Right ventricle myocardium inferior (tissue), 1 donor: ENCODE results near the gene PPFIA4. TPM values are rescaled to one million over a fixed set of nuclear protein-coding genes. Genes with fewer than 3 reads are reported as not detected.

Experiments used
- ATAC-seq: fragments of 200-7000 bp; cut with Tn5 transposase; one replicate; pipeline ENCODE4 v1.9.1; 2020; ENCODE audit warnings: mild to moderate bottlenecking, moderate library complexity
- DNase-seq: peaks from one replicate; pipeline ENCODE4 v3.0.0; 2021; ENCODE audit errors: missing footprints
- intact Hi-C: fragments of 100-400 bp; cut with DNase I; formaldehyde crosslinking; loops from one replicate; pipeline ENCODE4 v1.11.0; 2022
- total RNA-seq: library from RNA; stranded (reverse); fragmentation: NEBNext Ultra II Directional; extraction: Animal tissue kit (Norgen Biotek cat#: 25700); gene quantifications from one replicate; pipeline ENCODE4 v1.2.1, GENCODE V29; 2021
- donor health status: DM: no; HTN: yes; CAD: no; lungs with severe emphysema.

PPFIA4 gene
- total RNA-seq, 1 donor from 2014 or later: 22.2 TPM

DNA sequence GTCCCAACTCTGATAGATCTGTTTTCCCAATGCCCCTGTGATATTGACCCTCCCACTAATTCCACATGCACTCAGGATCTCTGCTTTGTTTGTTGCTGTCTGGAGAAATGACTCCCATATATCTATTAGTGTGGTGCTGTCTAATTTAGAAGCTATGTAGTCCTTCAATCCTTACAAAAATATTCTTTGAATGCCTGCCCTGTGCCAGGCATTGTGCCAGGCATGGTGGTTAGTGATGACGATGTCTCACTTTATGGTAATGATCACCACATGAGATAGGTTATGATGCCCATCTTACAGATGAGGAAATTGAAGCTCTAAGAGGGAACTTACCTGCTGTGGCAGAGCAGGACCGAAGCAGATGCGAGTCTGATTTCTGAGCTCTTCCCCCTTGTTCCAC is 46.6 kb downstream of the PPFIA4 start:
- intact Hi-C loops: no loop called here
- DNase-seq (no peak), ATAC-seq (no peak)

DNA sequence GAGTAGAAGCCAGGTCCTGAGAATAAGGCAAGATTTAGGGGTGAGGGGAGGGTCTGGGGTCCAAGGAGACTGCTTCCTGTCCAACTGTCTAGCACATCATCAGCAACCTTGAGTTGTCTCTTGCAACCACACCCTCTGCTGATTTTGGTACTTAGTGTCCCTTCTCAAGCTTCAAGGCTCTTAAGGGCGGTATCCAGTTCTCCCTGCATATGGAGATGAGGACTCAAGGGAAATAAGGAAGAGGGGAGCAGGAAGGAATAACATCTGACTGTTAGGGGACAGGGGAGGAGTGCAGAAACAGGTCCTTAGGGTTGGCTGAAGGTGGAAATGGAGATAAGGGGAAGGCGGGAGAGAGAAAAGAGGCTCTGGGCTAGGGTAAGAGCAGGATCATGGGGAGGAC is 47.2 kb downstream of the PPFIA4 start:
- DNase-seq (no peak), ATAC-seq (no peak)
- intact Hi-C loops: no loop called here

DNA sequence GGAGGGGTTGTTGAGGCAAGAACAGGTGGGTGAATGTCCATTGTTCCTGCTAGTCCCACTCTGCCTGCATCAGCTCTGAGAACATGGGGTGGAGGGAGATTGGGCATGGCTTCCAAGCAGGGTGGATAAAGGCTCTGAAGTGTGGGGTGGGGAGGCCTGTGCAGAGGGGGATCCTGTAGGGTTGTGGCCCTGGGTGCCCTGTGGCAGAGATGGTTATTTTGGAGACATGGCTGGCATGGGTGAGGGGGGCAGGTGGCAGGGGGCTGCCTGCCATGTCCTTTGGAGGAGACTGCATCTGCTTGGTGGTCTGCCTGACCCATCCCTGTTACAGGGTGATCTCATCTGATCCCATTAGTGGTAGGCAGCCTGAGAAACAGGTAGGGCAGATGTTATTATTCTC is 48.3 kb downstream of the PPFIA4 start:
- no peak for ATAC-seq
- DNase-seq: no peak
- intact Hi-C loops: no loop called here

DNA sequence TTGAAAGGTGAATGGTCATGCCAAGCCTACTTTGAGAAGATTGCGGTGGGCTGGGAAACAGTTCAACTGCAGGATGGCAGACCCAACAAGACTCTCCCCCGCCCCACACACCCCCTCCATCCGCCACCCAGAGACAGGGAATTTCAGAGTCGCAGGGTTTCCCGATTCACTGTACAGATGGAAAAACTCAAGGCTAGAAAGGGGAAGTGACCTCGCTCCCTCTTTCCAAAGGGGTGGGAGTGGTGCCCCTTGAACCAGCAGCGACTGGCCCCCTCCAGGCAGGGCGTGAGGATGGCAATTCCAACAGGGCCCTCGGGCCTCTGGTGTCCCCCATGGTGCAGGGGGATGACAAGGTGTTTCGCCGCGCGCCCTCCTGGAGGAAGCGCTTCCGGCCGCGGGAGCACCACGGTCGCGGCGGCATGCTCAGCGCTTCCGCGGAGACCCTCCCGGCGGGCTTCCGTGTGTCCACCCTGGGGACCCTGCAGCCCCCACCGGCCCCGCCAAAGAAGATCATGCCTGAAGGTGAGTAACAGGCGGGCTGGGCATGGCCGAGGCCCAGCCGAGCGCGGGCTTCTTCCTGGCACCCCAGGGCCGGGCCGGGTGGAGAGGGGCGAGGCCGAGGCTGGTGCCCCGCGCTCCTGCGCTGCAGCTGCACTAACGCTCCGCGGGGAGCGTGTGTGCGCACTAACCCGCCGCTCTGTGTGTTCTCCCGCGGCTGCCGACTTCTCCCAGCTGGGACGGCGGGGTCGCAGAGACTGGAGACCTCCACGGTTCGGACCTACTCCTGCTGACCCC is 49.1 kb downstream of the PPFIA4 start:
- intact Hi-C loops: no loop called here
- no peak for DNase-seq
- peak; percentile 37 for ATAC-seq

DNA sequence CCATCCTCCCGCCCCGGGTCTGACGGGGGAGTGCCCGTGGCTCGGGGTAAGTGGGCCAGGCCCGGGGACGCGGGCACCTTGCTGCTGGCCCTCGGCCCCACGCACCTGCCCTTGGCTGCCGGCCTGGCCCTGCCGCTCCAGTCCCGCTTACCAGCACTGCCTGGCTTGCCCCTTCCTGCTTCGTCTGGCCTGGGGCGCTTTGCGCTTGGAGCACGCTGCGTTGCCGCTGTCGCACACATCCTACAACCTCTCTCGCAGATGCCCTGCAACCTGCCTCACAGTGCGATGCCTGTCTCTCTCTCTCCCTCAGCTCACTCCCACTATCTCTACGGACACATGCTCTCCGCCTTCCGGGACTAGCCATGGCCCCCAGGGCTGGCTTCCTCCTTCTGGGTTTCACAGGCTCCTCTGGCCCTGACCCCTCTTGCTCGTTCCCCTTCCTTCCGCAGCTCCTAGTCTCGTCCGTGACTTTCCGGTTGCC is 49.8 kb downstream of the PPFIA4 start:
- no peak for DNase-seq
- ATAC-seq: peak; percentile 38
- intact Hi-C loops: no loop called here

DNA sequence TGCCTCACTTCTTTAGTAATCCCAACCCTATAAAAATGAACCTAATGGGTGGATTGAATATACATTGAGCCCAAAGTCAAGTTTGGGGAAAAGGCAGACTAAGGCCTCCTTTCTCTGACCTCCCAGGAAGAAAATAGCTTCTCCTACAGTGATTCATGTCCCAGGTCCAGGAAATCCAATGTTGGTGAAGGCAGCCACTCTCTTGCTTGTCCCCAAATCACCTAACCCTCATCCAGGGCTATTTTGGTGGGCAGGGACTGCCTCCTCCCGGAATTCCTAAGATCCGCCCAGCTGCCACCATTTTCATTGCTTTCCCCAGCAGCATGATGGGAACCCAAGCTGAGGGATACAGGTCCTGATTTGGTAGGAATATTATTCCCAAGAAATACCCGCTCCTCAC is 51.1 kb downstream of the PPFIA4 start:
- ATAC-seq: no peak
- intact Hi-C loops: no loop called here
- DNase-seq: no peak

DNA sequence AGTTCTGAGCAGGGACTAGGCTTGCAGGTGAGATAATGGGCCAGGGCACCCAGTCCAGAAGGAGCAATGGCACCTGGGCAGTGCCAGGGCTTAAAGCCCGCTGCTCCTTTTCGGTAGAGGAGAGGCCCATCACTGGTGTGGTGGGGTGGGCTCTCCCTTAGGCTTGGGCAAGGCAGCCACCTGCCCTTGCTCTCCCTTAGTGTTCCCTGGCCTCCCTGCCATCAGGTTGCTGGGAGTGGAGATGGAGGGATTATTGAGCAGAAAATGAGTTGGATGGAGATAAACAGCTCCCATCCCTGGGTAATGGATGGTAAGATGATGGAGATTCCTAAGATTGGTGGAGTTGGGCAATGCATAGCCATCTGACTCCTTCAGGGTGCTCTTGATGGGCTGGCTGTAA is 51.7 kb downstream of the PPFIA4 start:
- intact Hi-C loops: no loop called here
- DNase-seq: no peak
- no peak for ATAC-seq

DNA sequence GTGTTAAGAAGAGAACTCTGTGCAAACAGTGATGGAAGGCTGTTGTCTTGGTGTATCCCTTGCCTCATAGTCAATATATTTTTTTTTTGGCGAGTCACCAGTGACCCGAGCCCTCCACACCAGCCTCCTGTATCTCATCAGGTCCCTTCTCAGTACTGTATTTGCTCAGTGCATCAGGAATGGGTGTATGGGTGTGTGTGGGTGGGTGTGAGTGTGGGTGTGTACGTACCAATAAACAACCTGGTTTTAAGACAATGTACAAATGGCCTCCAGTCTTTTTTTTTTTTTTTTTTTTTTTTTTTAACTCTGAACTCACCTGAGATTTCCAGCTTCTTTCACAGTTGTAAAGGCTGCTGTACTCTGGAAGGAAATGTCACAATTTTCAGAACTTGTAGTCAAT is 52.2 kb downstream of the PPFIA4 start:
- ATAC-seq (no peak), DNase-seq (no peak)
- intact Hi-C loops: no loop called here

DNA sequence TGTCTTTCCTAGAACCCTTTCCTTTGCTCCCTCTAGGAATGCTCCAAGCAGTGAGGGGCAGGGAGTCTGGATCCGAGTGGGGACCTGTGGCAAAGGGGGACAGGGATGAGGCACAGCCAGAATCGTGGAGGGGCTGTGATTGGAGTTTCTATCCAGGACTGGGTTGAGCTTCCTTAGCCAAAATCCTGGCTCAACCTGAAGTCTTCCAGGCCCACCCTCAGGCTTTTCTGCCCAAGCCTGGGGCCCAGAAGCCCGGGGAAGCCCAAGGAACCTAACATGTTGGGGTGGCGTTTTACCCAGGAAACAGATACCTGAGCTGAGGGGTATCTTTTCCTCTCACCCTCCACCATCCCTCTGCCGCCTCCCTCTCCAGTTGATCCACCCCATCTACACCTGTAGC is 54.2 kb downstream of the PPFIA4 start:
- intact Hi-C loops: no loop called here
- no peak for DNase-seq
- ATAC-seq: no peak

DNA sequence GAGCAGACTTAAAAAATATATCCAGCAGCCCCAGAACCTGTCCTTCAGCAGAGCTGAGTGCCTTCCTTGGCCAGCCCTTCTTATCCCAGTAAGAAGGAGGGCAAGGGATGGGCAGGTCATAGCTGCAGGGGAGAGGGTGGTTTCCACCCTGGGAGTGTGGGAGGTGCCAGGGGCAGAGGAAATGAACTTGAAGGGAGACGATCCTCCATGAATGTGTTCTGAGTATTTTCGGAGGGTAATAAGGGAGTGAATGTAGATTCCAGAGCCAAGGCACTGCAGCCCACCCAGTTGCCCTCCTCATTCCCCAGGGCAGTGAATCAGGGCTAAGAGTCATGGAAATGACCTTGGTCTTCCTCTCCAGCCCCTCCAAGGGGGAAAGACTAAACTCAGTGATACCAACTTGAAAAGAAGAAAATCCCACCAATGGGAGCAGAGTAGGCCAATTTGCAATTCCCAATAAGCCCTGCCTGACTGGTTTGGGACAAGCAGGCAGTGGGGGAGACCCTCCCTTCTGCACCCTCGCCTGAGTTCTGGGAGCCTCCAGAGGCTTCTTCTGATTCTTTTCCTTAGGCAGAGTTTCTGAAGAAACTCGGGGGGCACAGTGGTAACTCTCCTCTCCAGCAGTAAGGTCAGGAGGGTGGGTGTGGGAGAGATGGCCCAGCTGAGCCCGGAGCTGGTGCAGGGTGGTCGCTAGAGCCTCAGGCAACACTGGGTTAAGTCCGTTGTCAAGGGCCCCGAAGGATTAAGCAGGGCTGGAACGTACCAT is 55.4 kb downstream of the PPFIA4 start:
- DNase-seq (no peak), ATAC-seq (no peak)
- intact Hi-C loops: no loop called here

DNA sequence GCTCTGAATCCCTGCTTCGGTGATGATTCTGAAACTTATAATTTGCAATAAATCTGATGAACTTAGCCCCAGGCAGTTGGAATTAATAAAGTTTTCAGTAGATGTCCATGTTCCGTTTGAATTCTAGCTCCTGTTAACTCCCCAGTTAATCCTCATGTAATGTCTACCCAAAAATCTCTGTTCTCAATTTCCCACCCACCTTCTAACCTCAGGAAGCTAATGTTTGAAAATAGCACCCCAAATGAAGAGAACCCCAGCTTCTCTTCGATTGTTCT is 55.9 kb downstream of the PPFIA4 start:
- intact Hi-C loops: no loop called here
- DNase-seq (no peak), ATAC-seq (no peak)

DNA sequence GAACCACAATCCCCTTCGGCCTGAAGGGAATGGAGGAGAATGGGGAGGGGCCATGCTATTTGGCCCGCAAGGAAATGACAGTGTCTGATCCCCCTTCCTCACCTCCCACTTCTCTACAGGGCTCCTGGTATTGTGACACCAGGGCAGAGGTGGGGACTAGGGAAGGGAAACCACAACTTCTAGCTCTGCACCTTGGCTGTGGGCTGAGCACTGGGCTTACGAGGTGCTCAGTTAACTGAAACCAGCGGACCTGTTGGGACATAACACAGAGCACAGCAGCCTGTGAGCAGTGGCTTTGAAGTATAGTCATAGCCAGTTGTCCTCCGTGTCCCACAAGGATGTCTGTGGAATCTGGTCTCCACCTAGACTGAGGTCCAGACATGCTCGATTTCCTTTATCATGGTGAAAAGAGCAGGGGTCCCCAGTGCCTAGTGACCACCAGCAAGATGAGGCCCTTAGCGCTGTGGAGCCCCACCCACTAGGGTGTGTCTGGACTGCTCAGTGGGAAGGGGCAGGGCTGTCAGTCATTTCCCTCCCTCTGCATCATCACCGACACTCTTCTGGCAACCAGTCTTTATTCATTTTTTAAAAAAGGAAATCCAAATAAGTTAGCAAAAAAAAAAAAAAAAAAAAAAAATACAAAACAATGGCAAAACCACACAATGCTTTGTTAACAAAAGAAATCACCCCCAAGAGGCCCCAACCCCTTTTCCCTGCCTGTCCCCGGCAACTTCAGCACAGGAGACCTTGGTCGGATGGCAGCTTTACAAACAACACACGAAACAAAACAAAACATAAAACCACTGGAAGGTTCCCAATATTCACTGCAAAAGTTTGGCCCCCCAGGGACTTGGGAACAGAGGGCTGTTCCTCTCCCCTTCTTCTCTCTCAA is 56.5 kb downstream of the PPFIA4 start:
- intact Hi-C loops: no loop called here
- no peak for ATAC-seq
- no peak for DNase-seq

DNA sequence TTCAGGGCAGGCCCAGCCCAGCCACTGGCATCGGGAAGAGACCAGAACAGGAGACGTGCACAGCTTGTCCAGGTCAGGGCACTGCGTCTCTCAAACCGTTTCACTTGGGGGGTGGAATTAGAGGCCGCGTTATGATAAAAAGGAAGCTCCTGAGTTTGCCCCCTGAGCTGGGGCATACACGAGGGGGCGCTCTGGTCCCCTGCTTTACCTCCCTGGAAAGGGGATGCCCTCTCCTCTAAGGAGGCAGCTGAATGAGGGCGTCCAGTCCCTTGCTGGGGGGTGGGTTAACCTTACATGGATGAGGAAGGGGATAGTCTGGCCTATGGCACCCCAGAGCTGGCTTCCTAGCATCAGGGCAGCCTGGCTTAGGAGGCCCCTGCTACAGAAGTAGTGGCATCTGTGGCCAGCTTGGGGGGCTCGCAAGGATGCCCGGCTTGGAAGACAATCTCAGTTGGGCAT is 57.2 kb downstream of the PPFIA4 start:
- no peak for ATAC-seq
- intact Hi-C loops: no loop called here

DNA sequence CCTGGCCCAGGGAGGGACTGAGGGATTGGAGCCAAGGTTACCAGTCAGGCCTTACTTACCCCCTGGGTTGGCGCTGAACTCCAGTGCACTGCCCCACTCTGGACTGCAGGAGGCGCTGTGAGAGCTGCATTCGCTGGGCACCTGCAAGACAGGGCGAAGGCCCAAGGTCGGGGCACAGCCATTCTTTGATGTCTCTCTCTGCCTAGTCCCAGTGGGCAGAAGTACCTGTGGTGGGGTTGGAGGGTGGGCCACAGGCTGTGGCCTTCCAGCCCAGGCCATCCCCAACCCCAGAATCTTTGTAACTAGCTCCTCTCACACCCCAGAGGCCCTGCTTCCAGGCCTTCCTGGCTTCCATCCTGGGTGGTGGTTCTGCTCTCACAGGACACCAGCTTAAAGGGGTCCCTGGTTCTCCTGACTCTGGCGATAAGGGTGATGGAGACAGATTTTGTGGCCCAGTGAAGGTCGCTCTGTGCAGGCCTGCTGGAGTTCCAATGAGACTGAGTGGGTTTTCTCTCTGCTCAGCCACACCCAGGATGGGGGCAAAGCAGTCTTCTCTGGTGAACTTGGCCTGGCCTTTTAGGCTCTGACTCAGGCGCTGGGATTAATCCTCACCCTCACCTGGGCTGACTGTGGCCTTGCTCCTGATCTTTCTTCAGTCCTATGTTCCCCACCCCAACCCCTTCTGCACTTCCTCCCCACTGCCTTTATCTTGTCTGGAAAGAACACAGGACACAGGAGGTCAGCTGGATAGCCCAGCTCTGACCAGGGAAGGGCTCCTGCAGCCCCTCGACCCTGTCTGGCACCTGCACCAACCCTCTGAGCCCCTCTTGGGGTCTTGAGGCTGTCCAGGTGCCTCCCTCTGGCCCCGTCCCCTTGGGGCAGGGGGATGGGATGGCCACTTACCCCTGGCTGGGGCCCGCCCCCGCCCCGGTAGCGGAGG is 58.6 kb downstream of the PPFIA4 start:
- DNase-seq (no peak), ATAC-seq (no peak)

More for the DNA sequence above, 57.2 kb downstream of the PPFIA4 start:
- DNase-seq: no peak

DNA sequence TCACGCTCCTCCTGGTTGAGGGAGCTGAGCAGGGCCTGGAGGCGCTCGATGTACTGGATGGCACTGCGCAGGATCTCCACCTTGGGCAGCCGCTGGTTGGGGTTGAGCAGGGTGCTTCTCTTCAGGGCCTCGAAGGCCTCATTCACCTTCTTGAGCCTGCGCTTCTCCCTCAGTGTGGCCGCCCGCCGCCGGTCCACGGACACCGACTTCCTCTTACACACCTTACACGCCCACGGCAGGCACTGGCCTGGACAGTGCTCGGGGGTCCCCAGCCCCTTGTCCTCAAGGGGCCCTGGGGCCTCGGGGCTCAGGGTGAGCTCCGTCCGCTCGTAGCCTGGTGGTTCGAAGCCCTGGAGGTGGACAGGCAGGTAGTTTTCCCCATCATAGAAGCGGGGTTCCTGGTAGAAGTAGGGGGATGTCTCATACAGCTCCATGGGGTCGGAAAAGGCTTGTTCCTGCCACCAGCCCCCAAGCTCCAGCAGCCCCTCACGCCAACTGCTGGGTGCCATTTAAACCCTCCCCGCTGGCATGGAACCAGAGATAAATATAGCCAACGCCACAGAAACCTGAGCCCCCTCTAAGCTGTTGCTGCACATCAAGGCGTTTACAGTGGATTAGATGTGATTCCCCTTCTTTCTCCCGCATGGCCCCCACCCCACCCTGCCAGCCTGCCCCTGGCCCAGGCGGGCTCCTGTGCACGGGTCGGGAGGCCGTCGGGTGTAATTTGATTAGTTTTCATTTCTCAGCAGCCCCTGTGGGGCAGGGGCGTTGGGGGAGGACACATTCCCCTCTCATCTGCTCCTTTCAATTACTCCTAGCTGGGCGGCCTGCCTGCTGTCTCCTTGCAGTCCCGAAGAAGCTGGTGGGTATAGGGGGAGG is 59.5 kb downstream of the PPFIA4 start, which contains the start of gene MYOG:
MYOG (minus strand) TSS at position 485 of the 879 bp plus-strand sequence; CDS start at position 434, 51 bp downstream.
- intact Hi-C loops: no loop called here
- no peak for DNase-seq
- no peak for ATAC-seq

More for the DNA sequence above, 58.6 kb downstream of the PPFIA4 start:
- intact Hi-C loops: no loop called here

DNA sequence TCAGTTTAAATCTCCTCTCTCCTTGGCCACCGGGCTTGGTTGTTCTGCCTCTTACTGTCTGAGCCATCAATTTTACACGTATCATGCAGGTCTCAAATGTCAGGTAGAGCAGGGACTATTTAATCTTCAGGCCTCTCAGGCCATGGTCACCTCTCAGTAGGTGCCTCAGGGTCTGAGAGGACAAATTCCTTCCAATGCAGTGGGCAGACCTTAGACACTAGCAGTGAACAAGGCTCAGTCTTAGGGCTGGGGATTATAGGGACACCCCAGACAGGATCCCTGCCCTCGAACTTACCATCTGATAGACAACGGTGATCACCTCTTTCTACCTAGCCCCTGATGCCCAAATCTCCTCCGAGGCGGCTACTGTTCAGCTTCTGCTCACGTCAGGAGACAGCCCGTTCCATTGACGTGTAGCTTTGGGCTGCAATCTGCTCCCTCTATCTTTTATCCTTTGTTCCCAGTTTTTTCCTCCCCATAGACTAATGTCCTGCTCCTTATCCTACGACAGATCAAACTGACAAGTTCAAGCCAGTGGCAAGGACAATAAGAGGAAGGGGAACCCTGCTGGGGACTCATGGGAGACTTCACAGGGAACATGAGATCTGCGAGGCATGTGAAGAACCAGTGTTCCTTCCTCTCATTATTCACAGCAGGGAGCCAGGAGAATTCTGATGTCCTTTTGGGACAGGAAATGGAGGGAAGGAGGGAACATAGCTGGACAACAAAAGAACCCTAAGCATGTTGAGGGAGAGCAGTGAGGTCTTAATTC is 60.9 kb downstream of the PPFIA4 start:
- intact Hi-C loops: no loop called here
- no peak for ATAC-seq
- DNase-seq: no peak

DNA sequence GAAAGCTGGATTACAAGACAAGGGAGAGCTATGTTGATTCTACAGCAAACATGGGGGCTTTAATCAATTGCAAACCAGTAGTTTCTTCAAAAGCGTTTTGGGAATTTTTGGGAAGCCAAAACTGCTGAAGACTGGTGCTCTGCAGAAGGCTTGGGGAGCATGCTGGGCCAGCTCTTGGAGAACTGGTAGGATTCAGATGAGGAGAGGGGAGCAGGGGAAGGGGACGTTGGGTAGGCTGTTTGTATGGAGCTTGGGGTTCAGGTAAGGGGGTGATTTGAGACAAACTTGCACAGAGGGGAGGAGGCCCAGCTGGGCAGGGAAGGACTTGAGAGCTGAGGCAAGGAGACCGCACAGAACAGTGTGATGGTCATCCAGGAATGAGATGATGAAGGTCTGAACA is 62.1 kb downstream of the PPFIA4 start:
- intact Hi-C loops: no loop called here
- no peak for DNase-seq
- ATAC-seq: no peak
